Embryonic facial prominence (tissue), 1 donor: ENCODE results near the gene NFAT5.
A peak's percentile ranks its signal among the peaks of the same experiment; 100 is the strongest.
"Not testable (repeated sequence)": the region's sequence is repeated elsewhere in the genome, so short reads cannot be mapped to it uniquely, and the experiment has no call there.

ENCODE experiments used
- DNase-seq: peaks from one replicate; pipeline ENCODE4 v3.0.0-alpha.2; 2016; ENCODE audit errors: extremely low spot score

Gene NFAT5

GRCh38 chr16:69565671-69566239 lies at the start of gene NFAT5:
Gene NFAT5 (plus strand): TSS chr16:69565966. CDS start chr16:69566302, 336 bp downstream.
- peak; percentile 83 for DNase-seq

- not testable (repeated sequence) for DNase-seq
Observed at GRCh38 chr16:69517914-69518313, 47.9 kb upstream of the NFAT5 start.

- no peak for DNase-seq
Observed at GRCh38 chr16:69520413-69520799, 45.4 kb upstream of the NFAT5 start.

GRCh38 chr16:69520800-69521602 lies 44.8 kb upstream of the NFAT5 start:
- no peak for DNase-seq

- no peak for DNase-seq
Observed at GRCh38 chr16:69522041-69522578, 43.7 kb upstream of the NFAT5 start.

- no peak for DNase-seq
Observed at GRCh38 chr16:69522732-69523404, 42.9 kb upstream of the NFAT5 start.

- DNase-seq = no peak
Observed at GRCh38 chr16:69523566-69524305, 42.0 kb upstream of the NFAT5 start.

- DNase-seq = no peak
Observed at GRCh38 chr16:69526831-69527655, 38.7 kb upstream of the NFAT5 start.

GRCh38 chr16:69531988-69532387 lies 33.8 kb upstream of the NFAT5 start:
- no peak for DNase-seq

GRCh38 chr16:69532641-69533455 lies 32.9 kb upstream of the NFAT5 start:
- no peak for DNase-seq

- DNase-seq = no peak
Observed at GRCh38 chr16:69534720-69535119, 31.0 kb upstream of the NFAT5 start.

GRCh38 chr16:69535123-69536050 lies 30.4 kb upstream of the NFAT5 start:
- no peak for DNase-seq

GRCh38 chr16:69537706-69538080 lies 28.1 kb upstream of the NFAT5 start:
- DNase-seq = no peak

- no peak for DNase-seq
Observed at GRCh38 chr16:69538808-69539207, 27.0 kb upstream of the NFAT5 start.

- no peak for DNase-seq
Observed at GRCh38 chr16:69542974-69543373, 22.8 kb upstream of the NFAT5 start.

GRCh38 chr16:69544088-69544487 lies 21.7 kb upstream of the NFAT5 start:
- no peak for DNase-seq

- DNase-seq = not testable (repeated sequence)
Observed at GRCh38 chr16:69546663-69547062, 19.1 kb upstream of the NFAT5 start.

- DNase-seq = no peak
Observed at GRCh38 chr16:69553332-69553731, 12.4 kb upstream of the NFAT5 start.

- DNase-seq = no peak
Observed at GRCh38 chr16:69554495-69554894, 11.3 kb upstream of the NFAT5 start.
